GM19043 (cell line): ENCODE results near the gene RHNO1.

Source experiments
- ATAC-seq: cut with Tn5 transposase; IDR thresholded peaks from one replicate; pipeline ENCODE4 v1.9.1; 2021; ENCODE audit warnings: low read depth; ENCODE audit not compliant: unreplicated experiment

Gene RHNO1

GRCh38 chr12:2895511-2895910, 18.5 kb downstream of the RHNO1 start:
- no peak for ATAC-seq

GRCh38 chr12:2897418-2897817, 20.4 kb downstream of the RHNO1 start:
- no peak for ATAC-seq

- no peak for ATAC-seq
Observed at GRCh38 chr12:2900642-2901041, 23.6 kb downstream of the RHNO1 start.

GRCh38 chr12:2902272-2902880, 25.4 kb downstream of the RHNO1 start:
- ATAC-seq = no peak

GRCh38 chr12:2904260-2904659, 27.2 kb downstream of the RHNO1 start:
- no peak for ATAC-seq

- no peak for ATAC-seq
Observed at GRCh38 chr12:2912216-2912575, 35.2 kb downstream of the RHNO1 start.

- no peak for ATAC-seq
Observed at GRCh38 chr12:2919249-2919648, 42.2 kb downstream of the RHNO1 start.

GRCh38 chr12:2922329-2922728, 45.3 kb downstream of the RHNO1 start:
- ATAC-seq = no peak

GRCh38 chr12:2923057-2923456, 46.0 kb downstream of the RHNO1 start:
- no peak for ATAC-seq

GRCh38 chr12:2924019-2924418, 47.0 kb downstream of the RHNO1 start:
- ATAC-seq = no peak

- no peak for ATAC-seq
Observed at GRCh38 chr12:2925322-2925995, 48.4 kb downstream of the RHNO1 start.

GRCh38 chr12:2930865-2931264, 53.8 kb downstream of the RHNO1 start:
- no peak for ATAC-seq

GRCh38 chr12:2933586-2933985, 56.6 kb downstream of the RHNO1 start:
- ATAC-seq = no peak

- no peak for ATAC-seq
Observed at GRCh38 chr12:2934371-2934770, 57.3 kb downstream of the RHNO1 start.

- no peak for ATAC-seq
Observed at GRCh38 chr12:2936301-2936700, 59.3 kb downstream of the RHNO1 start.

GRCh38 chr12:2937500-2937899, 60.5 kb downstream of the RHNO1 start:
- ATAC-seq = no peak
